ENCODE results near the gene GAS1.

Gene GAS1

GRCh38 chr9:86946201-86947145 lies 833 bp downstream of the GAS1 start:
- H3K9me3 ChIP-seq (ENCODE audit: insufficient read depth, low read length), result peaks cover 12% of the 10 kb centered on the region; the same call in 1 of the 2 replicates
- TF ChIP-seq YY1 (IDR thresholded peaks at IDR 0.05; ENCODE audit: insufficient read depth, insufficient read length) (no peak), ZNF274 (IDR thresholded peaks at IDR 0.05; ENCODE audit: low read depth, low read length) (no peak), SUZ12 (IDR thresholded peaks at IDR 0.05; ENCODE audit: extremely low read depth, insufficient read depth, insufficient read length) (no peak)
- no peaks in the 10 kb centered on the region for H3K27me3 ChIP-seq (ENCODE audit: insufficient read depth, insufficient read length)
- H3K36me3 ChIP-seq (ENCODE audit: insufficient read depth, insufficient read length, low read length), result no peaks in the 10 kb centered on the region
- H3K9ac ChIP-seq (ENCODE audit: insufficient read length, low read depth), result peak overlapping the region; percentile 96
- DNase-seq (ENCODE audit: low read depth, low spot score), result no peak
- peak overlapping the region; percentile 82 for H3K4me3 ChIP-seq (ENCODE audit: insufficient read length, low read depth)
- peaks cover 3% of the 10 kb centered on the region for H3K4me1 ChIP-seq (ENCODE audit: insufficient read depth, insufficient read length)

GRCh38 chr9:86945728-86946200 lies 1.5 kb downstream of the GAS1 start:
- H3K9ac ChIP-seq (ENCODE audit: insufficient read length, low read depth), result peak overlapping the region; percentile 96
- no peak for TF ChIP-seq YY1 (IDR thresholded peaks at IDR 0.05; ENCODE audit: insufficient read depth, insufficient read length)
- no peak for TF ChIP-seq ZNF274 (IDR thresholded peaks at IDR 0.05; ENCODE audit: low read depth, low read length)
- no peak for TF ChIP-seq SUZ12 (IDR thresholded peaks at IDR 0.05; ENCODE audit: extremely low read depth, insufficient read depth, insufficient read length)
- H3K4me1 ChIP-seq (ENCODE audit: insufficient read depth, insufficient read length), result peaks cover 3% of the 10 kb centered on the region
- H3K27me3 ChIP-seq (ENCODE audit: insufficient read depth, insufficient read length), result no peaks in the 10 kb centered on the region
- H3K36me3 ChIP-seq (ENCODE audit: insufficient read depth, insufficient read length, low read length), result no peaks in the 10 kb centered on the region
- H3K9me3 ChIP-seq (ENCODE audit: insufficient read depth, low read length), result peaks cover 8% of the 10 kb centered on the region; the same call in 1 of the 2 replicates
- peak overlapping the region; percentile 82 for H3K4me3 ChIP-seq (ENCODE audit: insufficient read length, low read depth)
- no peak for DNase-seq (ENCODE audit: low read depth, low spot score)

- Histone ChIP-seq H3K36me3 (ENCODE audit: insufficient read depth, insufficient read length, low read length) (no peaks in the 10 kb centered on the region), H3K4me1 (ENCODE audit: insufficient read depth, insufficient read length) (peaks cover 3% of the 10 kb centered on the region), H3K9ac (ENCODE audit: insufficient read length, low read depth) (peak overlapping the region; percentile 96), H3K9me3 (ENCODE audit: insufficient read depth, low read length) (0 out of 2 replicates have a peak, but pooled peaks cover 3% of the 10 kb centered on the region), H3K27me3 (ENCODE audit: insufficient read depth, insufficient read length) (no peaks in the 10 kb centered on the region), H3K4me3 (ENCODE audit: insufficient read length, low read depth) (peak overlapping the region; percentile 82)
- DNase-seq (ENCODE audit: low read depth, low spot score), result no peak
- no peak for TF ChIP-seq YY1 (IDR thresholded peaks at IDR 0.05; ENCODE audit: insufficient read depth, insufficient read length)
- no peak for TF ChIP-seq ZNF274 (IDR thresholded peaks at IDR 0.05; ENCODE audit: low read depth, low read length)
- TF ChIP-seq SUZ12 (IDR thresholded peaks at IDR 0.05; ENCODE audit: extremely low read depth, insufficient read depth, insufficient read length), result no peak
Observed at GRCh38 chr9:86944796-86945727, 2.2 kb downstream of the GAS1 start.

GRCh38 chr9:86943201-86944113 lies 3.8 kb downstream of the GAS1 start:
- H3K36me3 ChIP-seq (ENCODE audit: insufficient read depth, insufficient read length, low read length), result no peaks in the 10 kb centered on the region
- H3K9me3 ChIP-seq (ENCODE audit: insufficient read depth, low read length), result no peaks in the 10 kb centered on the region
- TF ChIP-seq ZNF274 (IDR thresholded peaks at IDR 0.05; ENCODE audit: low read depth, low read length), result no peak
- no peak for TF ChIP-seq SUZ12 (IDR thresholded peaks at IDR 0.05; ENCODE audit: extremely low read depth, insufficient read depth, insufficient read length)
- TF ChIP-seq YY1 (IDR thresholded peaks at IDR 0.05; ENCODE audit: insufficient read depth, insufficient read length), result no peak
- H3K9ac ChIP-seq (ENCODE audit: insufficient read length, low read depth), result no peak overlapping the region
- no peak for DNase-seq (ENCODE audit: low read depth, low spot score)
- peaks cover 3% of the 10 kb centered on the region for H3K4me1 ChIP-seq (ENCODE audit: insufficient read depth, insufficient read length)
- no peaks in the 10 kb centered on the region for H3K27me3 ChIP-seq (ENCODE audit: insufficient read depth, insufficient read length)
- no peak overlapping the region for H3K4me3 ChIP-seq (ENCODE audit: insufficient read length, low read depth)

- no peak for TF ChIP-seq SUZ12 (IDR thresholded peaks at IDR 0.05; ENCODE audit: extremely low read depth, insufficient read depth, insufficient read length)
- no peaks in the 10 kb centered on the region for H3K9me3 ChIP-seq (ENCODE audit: insufficient read depth, low read length)
- no peaks in the 10 kb centered on the region for H3K36me3 ChIP-seq (ENCODE audit: insufficient read depth, insufficient read length, low read length)
- DNase-seq (ENCODE audit: low read depth, low spot score), result no peak
- H3K4me1 ChIP-seq (ENCODE audit: insufficient read depth, insufficient read length), result peaks cover 3% of the 10 kb centered on the region
- no peak overlapping the region for H3K9ac ChIP-seq (ENCODE audit: insufficient read length, low read depth)
- no peak overlapping the region for H3K4me3 ChIP-seq (ENCODE audit: insufficient read length, low read depth)
- no peaks in the 10 kb centered on the region for H3K27me3 ChIP-seq (ENCODE audit: insufficient read depth, insufficient read length)
Observed at GRCh38 chr9:86942281-86943200, 4.8 kb downstream of the GAS1 start.

All from NT2/D1 (cell line).